Pulmonary artery endothelial cell (primary cell): ENCODE data around the gene EMSY. TPM values are rescaled to one million over a fixed set of nuclear protein-coding genes. Genes with fewer than 3 reads are reported as not detected.
"Not testable (repeated sequence)": the region's sequence is repeated elsewhere in the genome, so short reads cannot be mapped to it uniquely, and the experiment has no call there.

Experiments used
- DNase-seq: peaks from one replicate; pipeline ENCODE4 v3.0.0-alpha.2; 2011; ENCODE audit warnings: low read depth, low spot score
- total RNA-seq: library from RNA; depleted of rRNA; stranded (reverse); fragments of >200 nt; gene quantifications from 2 replicates; pipeline ENCODE4 v1.2.3, GENCODE V29; 2014

The EMSY gene
- total RNA-seq, 1 donor from 2014 or later: 9.4 TPM

DNA sequence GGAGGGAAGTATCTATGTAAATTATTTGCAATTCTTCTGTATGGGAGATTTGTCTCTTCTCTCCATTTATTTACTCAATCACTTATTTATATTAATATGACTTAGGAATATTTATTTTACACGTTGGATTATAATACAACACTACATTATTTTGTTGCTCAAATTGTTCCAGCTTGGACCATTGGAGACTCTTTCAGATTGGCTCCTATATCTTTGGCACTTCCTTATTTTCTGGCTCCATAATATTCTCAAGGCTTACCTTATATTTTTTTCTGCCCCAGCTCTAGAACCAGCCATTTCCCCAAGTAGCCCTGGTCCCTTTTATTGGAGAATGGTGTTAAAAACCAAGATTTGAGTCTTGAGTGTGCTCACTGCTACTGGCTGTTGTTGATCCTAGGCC lies 123.8 kb downstream of the EMSY start:
- DNase-seq: no peak

DNA sequence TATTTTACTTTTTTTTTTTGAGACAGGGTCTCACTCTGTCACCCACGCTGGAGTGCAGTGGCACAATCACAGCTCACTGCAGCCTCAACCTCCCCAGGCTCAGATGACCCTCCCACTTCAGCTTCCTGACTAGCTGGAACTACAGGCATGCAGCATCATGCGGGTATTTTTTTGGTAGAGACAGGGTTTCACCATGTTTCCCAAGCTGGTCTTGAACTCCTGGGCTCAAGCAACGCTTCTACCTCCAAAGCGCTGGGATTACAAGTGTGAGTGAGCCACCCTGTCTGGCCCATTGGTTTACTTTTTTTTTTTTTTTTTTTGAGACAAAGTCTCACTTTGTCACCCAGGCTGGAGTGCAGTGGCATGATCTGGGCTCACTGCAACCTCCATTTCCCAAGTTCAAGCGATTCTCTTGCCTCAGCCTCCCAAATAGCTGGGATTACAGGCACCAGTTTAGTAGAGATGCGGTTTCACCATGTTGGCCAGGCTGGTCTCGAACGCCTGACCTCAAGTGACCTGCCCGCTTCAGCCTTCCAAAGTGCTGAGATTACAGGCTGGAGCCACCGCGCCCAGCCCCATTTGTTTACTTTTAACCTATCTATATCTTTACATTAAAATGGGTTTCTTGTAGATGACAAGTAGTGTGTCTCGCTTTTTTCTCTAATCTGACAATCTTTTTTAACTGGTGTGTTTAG lies 127.5 kb downstream of the EMSY start:
- DNase-seq: not testable (repeated sequence)

DNA sequence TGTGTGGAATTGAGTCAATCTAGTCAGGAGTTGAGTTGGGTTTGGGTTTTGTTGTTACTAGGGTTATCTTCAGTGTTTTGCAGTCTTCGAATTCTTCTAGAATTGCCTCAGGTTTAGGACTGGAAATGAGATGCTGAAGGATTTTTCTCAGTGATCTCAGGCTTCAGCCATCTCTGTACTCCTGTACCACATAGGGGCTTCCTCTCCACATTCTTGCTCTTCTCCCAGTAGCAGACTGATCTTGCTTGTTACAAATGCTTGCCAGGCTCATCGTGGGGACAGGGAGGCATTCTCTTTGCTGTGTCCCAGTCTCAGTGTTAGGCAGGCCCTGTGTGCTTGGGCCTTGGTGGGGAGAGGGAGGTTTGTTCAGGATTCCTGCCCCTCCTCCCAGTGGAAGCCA lies 129.6 kb downstream of the EMSY start:
- DNase-seq: no peak

DNA sequence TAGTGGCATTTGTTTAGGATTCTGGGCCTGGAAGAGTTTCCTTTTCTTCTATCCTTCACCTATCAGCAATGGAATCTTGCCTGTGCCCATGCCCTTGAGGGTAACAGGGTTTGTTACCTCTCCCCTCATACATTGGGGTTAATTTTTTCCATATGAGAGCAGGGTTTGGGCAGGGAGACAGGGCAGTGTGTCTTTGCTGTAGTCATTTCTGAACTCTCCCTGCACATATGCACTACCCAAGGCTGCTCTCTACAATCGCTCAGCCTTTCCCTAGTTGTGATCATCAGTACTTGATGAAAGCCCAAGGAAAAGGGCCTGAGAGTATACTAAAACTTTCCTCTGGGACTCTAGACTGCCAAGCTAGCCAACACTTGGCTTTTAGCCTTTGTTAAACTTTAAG lies 130.1 kb downstream of the EMSY start:
- no peak for DNase-seq

DNA sequence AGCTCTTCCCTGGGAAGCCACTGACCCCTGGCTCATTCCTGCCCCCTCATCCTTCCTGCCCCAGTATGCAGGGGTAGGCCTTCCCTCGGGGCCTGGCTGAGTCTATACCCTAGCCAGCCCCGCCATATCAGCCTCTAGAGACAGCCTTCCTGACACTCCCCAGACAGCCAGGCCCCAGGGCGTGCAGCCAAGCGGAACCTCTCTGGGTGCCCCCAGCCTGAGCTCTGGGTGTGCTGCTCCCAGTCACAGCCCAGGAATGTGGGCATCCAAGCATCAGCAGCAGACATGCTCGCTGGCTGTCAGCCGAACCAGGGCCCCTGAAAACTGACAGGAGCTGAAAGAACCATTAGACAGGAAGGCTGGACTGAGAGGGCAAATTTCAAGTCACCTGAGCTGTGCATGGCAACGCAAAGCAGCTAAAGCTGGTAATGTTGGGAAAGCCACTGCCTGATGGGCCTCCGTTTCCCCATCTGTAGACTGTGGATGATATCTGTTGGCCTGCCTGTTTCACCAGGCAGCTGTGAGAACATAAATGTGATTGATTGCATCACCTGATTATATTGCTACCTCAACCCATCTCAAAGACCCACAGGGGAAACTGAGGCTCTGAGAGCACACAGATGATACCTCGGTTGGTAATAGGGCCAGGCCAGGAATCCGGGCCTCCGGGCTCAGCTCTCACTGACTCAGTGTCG lies 132.6 kb downstream of the EMSY start:
- peak; percentile 46 for DNase-seq

DNA sequence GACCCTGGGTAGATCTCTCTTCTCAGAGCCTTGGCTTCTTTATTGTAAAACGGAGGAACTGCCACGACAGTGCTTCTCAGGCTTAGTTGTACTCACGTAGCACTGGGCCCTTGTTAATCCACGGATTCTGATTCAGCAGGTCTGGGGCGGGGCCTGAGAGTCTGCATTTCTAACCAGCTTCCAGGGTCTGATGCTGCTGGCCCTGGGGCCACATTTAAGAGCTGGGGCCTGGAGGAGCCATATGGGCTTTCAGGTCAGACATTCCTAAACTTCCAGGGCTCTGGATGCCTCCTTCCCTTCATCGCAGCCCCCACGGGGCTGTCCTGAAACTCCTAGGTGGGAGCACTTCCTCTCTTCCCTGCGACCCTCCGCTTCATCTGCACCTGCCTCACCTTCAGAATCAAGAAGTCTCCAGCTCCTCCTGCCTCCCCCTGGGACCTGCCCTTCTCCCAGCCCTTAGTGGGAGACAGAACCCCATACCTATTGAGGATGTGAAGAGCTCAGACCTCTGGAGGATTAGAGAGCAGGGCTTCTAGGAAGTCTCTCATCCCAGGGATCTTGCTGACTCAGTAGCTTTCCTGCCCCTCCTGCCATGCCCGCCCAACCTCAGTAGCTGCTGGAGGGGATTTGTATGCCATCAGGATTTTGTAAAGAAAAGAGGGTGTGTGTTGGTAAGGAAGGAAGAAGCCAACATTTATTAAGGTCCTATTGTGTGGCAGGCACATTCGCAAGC lies 133.3 kb downstream of the EMSY start:
- no peak for DNase-seq

DNA sequence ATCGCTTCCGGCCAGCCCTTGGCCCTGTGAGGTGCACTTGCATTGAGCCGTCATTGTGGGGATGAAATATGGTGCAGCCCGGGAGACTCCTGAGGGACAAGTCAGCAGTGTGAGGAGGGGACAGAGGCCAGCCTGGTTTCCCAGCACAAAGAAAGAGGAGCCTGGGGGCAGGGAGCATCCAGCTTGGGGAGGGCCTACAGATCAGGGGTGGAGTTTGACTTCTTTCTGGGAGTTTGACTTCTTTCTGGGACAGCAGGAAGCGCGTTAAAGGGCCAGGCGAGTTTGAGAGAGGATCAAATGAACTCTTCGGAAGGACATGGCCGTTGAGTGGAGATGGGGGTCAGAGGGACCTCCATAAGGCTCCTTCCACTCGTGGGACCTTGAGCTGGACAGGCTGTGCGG lies 133.8 kb downstream of the EMSY start:
- peak; percentile 64 for DNase-seq

DNA sequence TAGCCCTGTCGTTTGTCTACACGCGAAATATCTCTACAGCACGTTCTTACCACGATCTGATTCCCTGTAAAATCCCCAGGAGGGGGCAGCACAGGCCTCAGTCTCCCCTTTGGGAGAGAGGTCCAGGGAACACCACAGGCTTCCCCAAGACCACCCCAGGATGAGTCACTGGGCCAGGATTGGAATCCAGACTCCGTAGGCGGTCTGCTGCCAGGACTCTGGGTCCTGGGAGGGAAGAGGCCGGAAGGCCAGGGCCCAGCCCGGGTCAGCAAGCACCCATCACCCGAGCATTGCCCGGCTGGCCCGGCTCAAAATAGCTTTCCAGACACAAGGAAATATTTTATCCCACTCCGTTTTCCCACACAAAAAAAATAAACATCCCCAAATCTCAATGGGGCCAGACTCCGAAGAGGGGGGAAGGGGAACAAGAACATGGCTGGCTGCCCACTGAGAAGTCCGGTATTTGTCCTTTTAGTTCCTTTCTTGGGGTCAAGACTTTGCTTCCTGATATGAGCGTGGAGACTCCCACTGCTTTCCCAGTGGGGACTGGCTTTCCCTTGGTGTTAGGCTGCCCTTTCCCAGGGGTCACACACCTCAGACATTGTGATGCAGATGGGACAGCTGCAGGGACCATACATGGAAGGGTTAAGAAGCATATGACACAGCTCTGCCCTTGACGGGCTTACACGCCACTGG lies 134.4 kb downstream of the EMSY start:
- DNase-seq: peak; percentile 81

DNA sequence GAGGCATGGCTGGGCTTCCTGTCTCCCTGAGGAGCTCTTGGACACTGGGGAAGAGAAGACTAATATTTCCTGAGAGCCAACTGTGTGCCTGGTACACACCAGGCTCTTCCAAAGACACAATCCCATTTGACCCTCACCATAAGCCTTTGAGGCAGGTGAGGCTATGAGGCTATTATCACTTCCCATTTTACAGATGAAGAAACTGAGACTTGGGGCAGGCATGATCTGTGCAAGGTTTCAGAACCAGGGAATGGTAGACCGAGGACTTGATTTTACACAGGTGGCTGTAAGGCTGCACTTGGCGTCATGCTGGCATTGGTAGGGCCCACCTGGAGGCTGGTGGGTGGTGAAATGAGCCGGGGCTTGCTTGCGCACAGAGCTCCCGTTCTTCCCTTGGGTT lies 134.9 kb downstream of the EMSY start:
- no peak for DNase-seq

DNA sequence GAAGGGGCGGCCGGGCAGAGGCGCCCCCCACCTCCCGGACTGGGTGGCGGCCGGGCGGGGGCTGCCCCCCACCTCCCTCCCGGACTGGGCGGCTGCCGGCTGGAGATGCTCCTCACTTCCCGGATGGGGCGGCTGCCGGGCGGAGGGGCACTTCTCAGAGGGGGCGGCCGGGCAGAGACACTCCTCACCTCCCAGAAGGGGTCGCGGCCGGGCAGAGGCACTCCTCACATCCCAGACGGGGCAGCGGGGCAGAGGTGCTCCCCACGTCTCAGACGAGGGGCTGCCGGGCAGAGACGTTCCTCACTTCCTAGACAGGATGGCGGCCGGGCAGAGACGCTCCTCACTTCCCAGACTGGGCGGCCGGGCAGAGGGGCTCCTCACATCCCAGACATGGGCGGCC lies 137.7 kb downstream of the EMSY start:
- DNase-seq: not testable (repeated sequence)

DNA sequence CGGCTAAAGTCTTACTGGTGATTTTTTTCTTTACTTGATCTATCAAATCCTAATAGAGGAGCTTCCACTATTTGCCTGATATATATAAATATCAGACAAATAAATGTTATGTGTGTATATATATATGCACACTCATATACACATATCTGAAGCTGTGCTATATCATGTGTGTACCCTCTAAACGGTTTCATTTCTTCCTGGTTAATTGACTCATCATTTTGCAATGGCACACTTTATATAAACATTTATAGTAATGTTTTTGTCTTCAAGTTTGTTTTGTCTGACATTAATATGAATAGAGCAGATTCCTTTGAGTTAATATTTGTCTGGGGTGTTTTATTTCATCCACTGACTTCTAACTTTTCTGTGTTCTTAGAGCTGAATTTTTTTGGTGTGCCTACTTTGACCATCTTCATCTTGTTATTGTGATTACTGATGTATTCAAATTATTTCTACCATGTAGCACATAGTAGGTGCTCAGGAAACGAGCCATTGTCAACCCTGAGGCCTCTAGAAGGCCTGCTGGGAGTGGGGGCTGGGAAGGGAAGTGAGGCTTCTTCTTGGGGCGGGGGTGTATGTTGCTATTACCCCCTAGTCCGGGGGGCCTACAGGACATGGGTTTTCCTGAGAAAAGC lies 143.1 kb downstream of the EMSY start:
- DNase-seq: no peak

DNA sequence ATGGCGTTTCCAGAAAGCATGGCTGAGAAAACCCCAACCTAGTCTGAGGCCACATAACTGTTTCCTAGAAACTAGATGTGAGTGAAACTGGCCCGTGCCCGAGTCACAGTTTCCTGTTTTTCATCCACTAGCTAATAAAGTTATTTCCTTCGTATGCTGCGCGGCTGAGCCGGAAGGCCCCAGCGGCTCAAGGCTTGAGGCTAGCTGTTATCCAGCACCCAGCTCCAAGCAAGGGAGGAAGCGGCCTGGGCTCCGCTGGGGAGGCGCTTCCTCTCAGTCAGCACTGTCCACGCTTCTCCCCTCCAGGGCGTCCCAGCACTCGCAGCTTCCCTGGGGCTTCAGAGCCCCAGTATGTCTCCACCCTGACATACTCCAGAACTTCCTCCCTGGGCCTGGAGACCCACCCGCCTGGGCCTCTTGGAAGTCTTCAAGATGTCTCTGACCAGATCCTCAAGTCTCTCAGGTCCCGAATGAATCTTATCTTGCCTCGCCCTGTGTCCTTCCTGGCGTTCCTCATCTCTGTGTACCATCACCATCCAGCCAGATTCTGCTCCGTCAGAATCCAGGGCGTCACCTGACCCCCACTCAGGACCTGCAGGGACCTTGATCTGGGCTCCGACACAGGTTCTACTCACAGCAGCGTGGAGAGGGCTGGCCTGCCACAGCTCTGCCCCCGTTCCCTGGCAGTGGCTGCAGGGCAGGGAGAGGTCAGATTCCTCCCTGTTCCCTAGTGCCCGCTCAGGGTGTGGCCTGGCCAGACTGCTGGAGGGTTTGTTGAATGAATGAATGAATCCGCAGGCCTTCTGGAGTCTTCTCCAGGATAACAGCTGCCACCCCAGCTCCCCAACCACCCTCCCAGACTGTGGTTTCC lies 143.9 kb downstream of the EMSY start:
- DNase-seq: peak; percentile 95

DNA sequence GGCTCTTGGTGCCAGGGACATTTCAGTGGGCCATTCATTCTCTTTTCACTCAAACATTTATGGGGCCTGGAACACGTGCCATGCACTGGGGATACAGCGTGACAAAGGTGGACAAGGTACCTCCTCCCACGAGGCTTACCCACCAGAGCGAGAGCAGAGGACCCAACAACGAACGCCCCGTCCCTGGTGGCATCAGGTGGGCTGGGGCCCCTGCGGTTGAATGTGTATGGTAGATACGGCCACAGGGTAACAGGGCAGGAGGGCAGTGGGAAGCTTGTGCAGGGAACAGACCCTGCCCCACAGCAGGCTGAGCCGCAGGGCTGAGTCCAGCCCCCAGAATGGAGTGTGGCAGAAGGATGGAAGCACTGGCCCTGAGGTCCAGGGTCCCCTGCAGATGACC lies 144.7 kb downstream of the EMSY start:
- no peak for DNase-seq

DNA sequence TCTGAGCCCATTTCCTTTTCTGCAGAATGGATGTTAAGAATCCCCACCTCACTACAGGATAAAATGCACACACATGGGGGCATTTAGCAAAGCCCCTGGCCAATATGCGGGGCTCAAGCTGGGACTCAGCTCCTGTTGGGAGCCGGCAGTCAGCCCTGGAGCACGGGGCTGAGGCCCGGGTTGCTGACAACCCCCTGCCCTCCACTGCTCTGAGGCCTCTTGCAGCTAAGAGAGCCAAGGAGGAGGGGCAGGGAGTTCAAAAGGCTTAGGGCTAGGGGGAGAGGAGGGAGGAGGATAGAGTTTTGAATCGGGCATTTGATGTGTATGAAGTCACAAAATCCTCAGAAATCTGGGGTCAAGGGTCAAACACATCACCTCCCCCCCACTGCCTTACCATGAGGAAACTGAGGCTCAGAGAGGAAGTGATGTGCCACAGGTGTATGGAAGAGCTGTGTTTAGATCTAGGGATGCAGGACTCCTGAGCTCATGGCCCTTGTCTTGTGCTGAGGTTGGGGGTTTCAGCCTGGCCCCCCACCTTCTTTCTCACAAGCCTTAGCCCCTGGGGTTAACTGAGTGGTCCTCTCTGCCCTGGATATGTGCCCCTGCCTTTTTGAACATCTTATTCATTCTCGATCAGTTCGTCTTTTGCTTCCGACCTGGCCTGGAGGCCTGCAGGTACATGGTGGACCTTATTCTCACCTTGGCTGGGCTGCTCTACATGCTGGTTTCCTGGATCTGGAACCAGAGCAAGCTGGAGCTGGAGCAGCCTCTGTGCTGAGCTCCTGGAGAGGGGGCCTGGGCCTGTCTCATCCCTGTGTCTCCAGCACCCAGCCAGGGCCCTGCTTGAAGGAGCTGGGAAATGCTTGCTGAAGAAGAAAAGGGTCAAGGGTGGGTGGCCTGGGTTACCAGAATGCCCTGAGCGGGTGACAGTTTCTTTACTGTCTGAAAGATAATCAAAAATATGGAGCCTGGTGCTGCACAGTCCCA lies 145.4 kb downstream of the EMSY start:
- DNase-seq: no peak

DNA sequence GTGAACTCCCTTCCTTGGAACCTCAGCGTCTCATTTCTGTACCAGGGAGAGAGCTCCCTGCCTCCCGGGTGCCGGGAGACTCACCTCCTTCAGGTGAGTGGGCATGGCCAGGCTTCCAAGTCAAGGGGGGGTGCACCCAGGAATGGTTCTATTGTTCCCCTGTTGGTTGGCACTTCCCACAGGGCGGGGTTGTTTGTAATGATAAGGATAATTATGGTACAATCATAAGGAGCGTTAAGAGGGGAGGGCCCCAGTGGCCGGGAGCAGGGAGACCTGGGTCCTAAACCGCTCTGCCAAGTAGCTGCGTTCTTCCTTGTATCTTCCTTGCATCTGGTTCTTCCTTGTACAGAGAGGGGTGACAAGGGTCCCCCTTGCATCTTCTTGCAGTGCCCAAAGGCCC lies 146.6 kb downstream of the EMSY start:
- no peak for DNase-seq

DNA sequence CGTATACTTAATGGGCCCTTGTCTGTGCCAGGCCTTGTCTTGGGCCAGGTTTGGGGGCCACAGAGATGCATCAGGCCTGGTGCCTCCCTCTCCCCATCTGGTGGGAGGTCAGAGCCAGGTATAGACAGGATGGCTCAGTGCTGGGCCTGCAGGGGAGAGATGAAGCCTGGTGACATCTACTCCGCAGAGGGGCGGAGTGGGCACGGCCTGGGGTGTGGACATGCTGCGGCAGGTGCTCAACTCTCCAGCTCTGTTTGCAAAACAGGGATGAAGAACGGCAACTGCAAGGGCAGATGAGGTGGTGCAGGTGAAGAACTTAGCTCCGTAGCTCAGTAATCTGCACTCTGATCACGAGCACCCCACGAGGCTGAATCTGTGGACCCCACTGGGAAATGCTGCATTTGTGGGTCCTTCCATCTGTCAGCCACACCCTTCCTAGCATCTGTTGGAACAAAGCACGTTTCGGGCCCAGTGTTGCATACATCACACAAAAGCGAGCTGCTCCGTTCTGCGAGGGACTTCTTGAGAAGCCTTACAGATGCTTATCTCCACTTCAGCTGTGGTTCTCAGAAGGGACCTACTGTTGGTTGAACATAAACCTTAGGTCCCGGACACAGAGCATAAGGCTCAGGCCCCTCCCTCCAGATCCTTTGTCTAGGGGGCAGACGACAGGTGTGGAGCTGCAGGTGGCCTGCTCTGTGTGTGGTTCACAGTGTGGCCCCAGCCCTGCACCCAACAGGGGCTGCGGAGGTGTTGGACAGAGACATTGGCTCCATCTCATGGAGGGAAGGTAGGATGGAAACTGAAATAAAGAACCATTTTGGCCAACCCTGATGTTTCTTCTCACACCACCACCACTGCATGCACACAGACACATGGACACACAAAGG lies 147.5 kb downstream of the EMSY start:
- no peak for DNase-seq

DNA sequence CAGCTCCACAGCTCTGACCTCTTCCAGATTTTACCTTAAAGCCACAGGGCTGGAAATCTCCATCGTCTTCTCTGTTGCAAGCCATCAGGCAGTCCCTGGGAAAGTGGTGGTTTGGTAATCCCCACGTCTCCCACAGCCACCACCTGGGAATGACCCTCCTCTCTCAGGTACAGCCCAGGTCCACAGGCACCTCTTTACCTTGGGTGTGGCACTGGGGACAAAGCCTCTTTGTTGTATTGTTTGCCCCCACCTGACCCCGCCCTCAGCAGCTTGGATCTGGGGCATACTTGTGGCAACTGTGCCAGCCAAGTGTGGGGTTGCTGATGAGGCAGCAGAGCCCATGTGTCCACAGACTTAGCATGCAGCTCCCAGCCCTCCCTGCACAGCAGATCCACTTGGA lies 148.1 kb downstream of the EMSY start:
- DNase-seq: no peak

DNA sequence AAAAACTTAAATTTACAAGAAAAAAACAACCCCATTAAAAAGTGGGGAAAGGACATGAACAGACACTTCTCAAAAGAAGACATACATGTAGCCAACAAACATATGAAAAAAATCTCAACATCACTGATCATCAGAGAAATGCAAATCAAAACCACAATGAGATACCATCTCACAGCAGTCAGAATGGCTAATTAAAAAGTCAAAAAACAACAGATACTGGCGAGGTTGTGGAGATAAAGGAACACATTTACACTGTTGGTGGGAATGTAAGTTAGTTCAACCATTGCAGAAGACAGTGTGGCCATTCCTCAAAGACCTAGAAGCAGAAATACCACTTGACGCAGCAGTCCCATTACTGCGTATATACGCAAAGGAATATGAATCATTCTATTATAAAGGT lies 150.3 kb downstream of the EMSY start:
- not testable (repeated sequence) for DNase-seq
